Stimulated activated CD4-positive, alpha-beta T cell treated with anti-CD3 and anti-CD28 coated beads, Interleukin-12 subunit alpha, Interleukin-12 subunit beta, amount 100 ng/mL, for 24 hours (primary cell): ENCODE data around the gene HS6ST3.

ENCODE experiments used
- DNase-seq, 2 experiments: peaks; one replicate each; pipeline ENCODE4 v3.0.0-alpha.2; 2020; ENCODE audit warnings: low read depth in 2 of 2

The HS6ST3 gene

DNA sequence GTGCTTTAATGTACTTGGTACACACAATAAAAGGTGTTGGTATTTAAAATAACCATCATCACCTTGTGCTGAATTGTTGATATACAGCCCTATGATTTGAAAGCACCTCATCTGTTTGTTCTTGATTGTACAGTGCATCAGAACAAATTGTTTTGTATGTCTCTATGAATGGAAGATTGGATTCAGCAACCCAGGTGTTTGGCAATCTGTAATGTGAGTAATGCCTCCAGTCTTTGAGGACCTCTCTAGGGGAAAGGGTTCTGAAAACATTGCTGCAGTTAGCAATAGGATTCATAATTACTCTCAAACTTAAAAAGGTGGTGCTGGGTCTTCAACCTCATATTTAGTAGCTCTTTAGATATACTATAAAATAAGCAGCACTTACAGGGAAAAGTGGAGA, 562.6 kb downstream of the HS6ST3 start:
- no peak for DNase-seq

DNA sequence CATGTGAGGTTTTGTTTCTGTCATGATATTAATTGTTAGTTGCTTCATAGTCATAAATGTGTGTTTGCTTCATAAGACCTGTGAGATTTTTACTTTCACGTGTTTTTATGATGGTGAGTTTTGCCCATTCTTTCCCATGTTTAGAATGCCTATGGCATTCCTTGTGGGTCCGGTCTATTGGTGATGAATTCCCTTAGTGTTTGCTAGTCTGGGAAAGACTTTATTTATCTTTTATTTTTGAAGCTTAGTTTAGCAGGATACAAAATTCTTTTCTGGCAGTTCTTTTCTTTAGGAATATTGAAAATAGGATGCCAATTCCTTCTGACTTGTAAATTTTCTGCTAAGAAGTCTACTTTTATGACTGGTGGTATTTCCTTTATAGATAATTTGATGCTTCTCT, 571.7 kb downstream of the HS6ST3 start:
- no peak for DNase-seq

DNA sequence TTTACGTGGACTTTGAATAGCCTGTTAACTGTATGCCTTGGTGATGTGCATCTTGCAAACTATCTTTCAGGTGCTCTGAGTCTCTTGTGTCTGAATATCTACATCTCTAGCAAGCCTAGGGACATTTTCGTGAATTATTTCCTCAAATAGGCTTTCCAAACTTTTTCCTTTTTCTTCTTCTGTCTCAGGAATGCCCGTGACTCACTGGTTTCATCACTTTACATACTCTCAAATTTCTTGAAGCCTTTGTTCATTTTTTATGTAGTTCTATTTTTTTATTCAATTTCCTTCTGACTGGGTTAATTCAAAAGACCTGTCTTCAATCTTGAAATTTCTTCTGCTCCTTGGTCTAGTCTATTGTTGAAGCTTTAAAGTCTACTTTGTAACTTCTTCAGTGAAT, 572.1 kb downstream of the HS6ST3 start:
- no peak for DNase-seq

DNA sequence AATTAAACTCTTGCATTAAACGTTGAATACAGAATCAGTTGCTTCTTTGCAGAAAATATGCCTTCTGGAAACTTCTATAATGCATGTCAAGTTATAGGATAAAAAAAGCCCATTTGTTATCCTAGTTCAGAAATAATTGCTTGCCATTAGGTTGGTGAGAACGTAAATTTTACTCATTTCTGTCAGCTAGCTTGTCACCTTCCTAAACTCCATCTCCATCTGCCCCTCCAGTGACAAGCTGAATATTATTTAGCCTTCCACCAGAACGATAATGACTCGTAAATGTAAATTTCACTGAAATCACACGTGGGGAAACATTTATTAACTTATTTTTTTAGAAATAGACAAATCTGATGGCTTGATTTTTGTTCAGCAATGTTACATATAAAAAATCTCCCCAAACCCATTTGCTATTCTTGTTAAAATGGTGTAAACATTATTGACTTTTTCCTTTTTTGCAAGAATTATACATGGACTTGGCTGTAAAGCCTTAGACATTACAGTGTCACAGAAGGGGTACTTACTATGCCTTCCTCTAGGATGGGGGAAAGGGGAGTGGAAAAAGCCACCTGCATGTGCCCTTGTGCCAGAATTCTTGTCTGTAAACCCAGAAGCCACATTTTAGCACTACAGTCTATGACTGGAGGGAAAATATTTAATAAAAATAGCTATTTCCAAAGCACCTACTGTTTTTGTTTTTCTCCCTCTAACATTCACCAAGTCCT, 577.5 kb downstream of the HS6ST3 start:
- DNase-seq: no peak

DNA sequence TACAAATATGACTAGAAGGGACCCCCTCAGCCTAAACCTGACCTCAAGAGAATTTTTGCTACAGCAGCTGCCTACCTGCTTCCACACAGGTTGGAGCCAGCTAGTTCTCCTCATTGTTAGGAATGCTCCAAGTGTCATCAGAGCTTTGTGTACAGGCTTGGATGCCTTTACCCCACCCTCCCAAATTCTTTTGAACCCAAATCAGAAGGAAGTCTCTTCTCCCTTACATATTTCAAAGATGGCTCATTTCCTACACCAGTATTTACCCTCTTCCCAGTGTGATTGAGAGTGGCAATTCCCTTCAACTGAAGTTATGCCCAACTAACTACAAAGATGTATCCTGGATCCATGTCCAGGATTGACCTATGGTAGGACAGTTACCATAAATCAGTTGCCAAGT, 581.2 kb downstream of the HS6ST3 start:
- DNase-seq: no peak

DNA sequence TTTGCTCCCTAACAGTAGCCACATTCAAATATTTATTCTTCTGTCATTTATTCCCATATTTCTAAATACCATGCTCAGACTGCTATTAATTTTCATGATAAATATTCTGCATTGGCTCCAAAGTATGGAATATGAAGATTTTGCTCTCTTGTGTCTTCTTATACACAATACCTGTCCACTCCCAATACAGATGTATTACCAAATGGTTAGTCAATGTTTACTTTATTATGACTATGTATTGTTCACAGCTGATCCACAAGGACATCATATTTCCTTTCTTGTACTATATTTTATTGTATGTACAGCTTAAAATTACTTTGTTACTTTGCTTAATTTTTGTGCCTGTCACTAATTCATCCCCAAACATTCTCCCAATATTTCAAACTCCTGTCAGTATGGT, 582.1 kb downstream of the HS6ST3 start:
- DNase-seq: no peak

DNA sequence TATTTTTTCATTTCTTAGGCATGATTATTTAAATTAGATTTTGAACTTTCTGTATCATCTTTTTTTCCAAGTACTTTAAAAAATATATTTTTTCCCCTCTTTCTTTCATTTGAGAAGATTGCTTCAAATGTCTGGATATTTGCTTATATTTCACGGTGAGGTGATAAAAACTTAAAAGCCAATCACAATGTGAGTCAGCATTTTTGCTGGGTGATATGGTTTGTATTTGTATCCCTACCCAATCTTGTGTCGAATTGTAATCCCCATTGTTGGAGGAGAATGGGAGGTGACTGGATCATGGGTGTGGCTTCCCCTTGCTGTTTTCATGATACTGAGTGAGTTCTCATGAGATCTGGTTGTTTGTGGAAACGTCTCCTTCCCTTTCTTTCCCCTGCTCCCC, 583.9 kb downstream of the HS6ST3 start:
- DNase-seq: no peak

DNA sequence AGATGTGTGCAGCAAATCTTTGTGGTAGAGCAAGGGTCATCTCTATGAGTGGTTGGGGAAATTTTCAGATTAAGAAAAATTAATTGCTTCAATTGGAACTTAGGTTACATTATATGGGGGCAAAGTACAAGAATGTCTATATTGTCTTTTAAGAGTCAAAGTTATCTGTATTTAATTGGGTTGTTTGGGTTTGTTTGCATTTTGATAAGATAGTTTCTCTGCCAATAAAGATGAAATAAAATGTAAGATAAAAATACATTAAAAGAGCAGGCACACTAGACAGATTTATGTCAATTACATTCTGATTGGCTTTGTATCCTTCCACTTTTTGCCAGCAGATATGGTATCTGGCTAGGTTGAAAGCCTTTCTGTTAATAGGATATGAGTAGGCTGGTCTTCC, 587.1 kb downstream of the HS6ST3 start:
- no peak for DNase-seq

DNA sequence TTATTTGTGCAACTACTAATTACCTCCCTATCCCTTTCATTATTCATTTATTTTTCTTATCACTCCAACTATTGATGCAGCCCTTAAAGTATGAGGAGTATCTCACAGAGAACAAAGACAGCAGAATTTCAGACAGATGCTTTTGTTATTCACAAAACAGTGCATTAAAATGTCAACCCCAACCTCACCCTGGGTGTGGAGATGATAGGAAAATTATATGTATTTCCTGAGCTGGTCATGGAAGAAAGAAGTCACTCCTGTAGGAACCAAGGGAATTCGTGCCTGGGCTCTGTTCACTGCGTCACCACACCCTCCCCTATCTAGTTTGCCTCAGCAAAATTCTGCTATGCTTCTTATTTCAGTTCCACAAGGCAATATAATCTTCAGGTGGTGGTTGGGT, 588.9 kb downstream of the HS6ST3 start:
- DNase-seq: no peak

DNA sequence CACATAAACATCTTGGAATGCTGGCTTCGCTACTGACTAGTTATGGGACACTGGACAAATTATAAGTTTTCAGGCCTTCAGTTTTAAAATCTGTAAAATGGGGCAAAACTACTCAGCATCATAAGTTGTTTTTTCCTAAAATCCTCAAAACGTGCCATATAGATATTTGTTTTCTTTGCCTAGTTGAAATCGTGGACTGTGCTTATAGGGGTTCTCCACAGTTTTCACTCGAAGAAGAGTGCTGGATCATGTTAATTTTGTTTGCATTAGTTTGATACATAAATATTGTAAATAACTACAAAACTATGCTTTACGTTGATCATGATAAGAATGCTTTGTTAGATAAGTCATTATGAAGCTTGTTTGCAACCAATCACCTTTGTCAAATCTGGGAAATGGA, 591.0 kb downstream of the HS6ST3 start:
- DNase-seq: no peak

DNA sequence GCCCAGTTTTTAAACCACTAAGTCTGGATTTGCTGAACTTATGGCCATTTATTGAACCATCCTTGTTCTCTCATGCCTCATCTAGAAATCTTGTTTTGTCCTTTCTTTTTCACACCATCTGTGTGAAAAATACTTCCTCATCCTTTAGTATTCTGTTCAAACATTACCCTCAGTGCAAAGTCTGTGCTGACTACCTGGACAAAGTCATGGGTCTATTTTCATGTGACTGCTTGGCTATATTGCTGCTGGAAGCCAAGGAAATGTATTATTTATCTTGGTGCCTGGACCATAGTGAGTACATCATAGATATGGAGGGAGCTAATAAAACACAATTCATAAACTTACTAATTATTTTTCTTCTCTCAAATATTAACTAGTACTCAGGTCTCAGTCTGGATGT, 591.9 kb downstream of the HS6ST3 start:
- DNase-seq: no peak

DNA sequence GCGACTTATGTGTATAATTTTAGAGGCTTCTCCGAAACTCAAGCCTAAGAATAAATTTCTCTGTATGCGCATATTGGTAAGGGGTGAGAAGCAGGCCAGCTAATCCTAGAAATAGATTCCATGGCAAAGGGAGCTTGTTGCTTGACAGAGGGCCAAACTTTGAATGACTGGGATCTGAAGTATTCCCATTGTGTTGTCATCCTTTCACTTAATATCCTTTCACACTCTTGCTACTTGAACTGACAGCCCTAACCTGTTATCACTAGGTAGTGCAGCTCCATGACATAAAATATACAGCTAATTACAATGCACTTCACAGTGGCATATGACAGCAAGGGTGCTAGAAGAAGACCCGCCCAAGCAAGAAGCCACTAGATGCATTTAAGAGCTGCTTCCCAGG, 594.6 kb downstream of the HS6ST3 start:
- DNase-seq: no peak

DNA sequence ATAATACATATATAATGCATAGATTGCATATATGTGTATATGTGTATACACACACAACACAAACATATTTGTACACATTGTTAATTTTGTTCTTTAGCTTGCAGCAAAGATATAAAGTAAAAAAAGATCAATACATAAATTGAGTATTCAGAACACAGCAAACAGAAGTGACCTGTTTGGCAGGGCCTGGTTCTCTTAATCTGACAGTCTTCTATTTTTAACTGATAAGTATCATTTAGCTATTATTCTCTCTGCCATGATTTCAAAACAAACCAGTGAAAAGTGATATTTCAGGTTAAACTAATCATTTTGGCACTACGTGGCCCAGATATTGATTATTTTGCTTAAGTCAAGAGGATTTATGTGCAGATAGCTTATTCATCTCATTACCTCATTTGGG, 595.0 kb downstream of the HS6ST3 start:
- DNase-seq: no peak

DNA sequence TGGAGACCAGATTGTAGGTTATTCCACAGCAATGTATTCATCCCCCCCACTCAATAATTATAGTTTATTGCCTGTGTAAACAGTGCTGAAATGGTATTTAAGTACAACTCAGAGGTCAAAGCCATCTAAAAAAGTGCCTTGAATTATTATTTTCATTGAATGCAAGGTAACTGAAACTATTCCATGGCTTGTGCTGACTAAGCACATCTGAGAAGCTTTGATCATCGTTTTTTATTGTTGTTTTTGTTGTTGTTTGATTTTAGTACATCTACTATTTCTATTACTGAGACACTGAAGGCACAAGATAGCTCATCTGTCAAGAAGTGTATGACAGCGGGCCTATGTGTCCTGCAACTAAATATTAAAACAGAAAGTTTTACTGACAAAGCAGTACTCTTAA, 596.4 kb downstream of the HS6ST3 start:
- DNase-seq: no peak

DNA sequence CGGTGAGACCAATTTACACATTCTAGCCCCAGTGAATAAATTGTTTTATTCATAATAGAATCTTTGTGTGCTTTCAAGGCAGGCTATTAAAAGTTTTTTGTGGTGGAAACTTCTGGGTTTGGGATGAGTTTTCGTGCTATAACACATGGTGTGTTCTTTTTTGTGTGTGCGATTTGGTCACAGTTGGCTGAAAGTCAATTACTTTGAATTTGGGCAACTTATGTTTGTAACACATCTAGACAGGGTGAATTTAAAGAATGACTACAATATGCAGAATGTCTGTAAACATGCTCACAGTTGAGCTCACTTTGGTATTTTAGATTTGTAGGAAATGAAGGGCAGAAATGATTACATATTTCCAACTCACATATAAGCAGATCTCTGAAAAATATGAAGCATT, 597.3 kb downstream of the HS6ST3 start:
- DNase-seq: no peak

DNA sequence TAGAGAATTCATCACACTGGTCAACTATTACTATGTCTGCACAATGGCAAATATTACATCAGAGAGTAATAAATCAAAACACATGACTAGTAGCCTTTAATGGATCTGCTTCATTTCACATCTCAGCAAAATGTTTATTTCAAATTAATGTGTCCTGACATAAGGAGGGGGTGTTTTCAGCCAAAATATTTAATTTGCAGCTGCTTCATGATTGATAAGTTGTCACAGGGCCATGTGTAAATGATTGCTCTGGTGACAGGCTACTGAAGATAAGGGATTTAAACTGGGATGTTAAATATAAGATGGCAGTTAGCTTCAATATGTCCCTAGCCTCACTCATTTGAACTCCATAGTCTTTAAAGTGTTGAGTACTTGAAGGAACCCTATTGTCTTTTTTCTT, 601.1 kb downstream of the HS6ST3 start:
- no peak for DNase-seq

DNA sequence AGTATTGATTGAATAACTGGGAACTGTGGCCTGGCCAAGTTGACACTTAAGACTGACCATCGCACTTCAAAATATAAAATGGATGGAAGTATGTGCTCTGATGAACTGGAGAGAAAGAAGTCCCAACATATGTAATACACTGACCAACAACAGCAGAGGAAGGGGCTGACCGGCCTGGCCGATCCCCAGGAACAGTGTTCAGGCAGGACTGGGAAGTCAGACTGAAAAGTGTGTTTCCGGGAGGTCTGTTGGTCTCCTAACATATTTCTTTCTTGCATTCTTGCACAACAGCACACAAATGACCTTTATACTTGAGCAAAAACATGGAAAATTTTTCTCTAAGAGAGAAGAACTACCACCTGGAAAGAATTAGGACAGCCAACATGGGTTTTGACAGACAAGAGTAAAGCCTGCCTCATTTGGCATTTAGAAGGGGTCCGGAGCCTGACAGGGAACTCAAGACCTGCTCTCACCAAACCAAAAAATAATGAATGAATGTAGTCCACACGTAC, 606.5 kb downstream of the HS6ST3 start:
- no peak for DNase-seq

DNA sequence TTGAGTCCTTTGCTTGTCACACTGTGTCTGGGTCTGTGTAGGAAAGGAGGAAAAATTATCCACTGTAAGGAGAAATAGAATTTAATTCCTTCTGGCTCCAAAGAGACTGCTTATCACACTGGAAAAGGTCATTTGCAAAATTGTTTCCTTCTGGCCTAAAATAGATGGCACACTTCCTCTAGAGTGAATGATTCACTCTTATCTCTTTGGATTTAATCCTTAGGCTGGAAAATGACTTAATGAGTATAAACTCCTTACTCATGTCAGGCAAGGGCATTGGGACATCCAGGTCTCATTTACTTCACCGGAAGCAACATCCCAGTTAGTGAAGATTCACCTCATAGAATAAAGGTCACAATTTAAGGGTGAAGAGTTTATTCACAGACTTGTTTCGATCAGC, 610.8 kb downstream of the HS6ST3 start:
- no peak for DNase-seq

DNA sequence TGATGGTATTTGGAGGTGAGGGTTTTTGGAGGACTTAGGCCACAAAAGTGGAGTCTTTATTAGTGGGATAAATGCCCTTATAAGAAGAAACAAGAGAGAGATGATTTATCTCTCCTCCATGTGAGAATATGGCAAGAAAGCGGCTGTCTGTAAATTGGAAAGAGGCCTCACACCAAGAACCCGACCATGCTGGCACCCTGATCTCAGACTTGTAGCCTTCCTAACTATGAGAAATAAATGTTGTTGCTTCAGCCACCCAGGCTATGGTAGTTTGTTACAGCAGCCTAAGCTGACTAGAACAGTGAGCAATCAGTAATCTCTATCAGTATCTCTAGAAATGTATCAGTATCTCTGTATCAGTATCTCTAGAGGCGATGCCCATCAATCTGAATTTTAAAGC, 617.2 kb downstream of the HS6ST3 start:
- no peak for DNase-seq

DNA sequence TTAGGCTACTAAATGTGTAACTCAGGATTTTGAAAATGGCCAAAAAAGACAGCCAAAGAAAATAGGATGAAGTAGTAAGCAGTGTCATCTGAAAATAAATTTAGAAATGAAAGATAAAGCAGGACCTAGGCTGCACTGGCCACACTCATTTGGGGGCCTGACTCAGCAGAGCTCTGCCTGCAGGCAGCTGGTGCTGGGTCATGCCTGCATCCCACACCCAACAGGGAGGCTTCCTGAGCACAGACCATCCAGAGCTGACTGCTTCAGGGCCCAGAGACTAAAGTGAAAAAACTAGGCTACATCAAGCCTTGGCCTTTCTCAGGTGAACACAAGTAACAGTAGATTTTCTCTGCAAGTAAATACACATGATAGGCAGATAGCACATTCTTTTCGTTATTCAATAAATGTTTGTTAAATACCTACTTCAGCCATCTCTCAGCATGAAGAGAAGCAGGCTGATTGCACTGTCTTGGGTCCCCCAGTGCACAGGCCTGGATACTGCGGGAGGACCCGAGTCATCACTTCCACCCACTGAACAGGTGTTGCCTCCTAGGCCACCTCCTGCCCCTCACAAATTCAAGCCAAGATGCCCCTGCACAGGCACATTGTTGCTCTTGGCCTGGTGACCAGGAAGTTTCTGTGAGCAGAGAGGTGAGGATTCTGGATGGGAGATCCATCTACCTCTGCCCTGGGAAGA, 620.4 kb downstream of the HS6ST3 start:
- no peak for DNase-seq

DNA sequence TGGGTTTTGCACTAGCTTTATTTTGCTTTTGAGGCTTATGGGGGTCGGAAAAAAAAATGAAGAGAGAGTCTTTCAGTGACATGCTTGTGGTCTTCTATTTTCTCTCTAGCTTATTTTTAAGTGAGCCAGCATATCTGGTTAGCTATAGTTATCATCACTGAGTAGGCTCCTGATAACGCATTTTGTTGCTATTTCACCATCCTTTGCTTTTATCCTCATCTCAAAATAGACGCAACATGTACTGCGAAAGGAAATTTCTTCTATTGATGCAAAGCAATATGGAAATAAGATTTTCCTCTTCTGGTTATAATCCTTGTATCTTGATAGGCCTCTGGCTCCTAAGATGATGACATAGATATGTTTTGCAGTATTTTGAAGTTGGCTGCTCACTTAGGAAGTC, 630.5 kb downstream of the HS6ST3 start:
- DNase-seq: no peak

DNA sequence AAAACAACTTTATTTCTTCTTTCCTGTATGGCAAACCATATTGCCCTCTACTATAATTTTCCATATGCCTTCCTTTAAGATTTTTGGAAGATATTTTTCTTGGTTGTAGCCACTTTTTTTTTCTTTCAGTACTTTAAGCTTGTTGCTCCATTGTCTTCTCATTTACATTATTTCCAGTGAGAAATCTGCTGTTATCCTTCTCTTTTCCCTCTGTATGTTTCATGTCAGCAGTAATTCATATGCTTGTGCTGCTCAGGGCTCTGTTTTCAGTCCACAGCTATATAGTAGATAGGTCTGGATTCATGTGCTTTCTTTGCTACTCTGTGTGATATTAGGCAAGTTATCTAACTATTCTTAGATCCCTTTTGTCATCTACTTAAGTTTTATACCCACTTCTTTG, 636.7 kb downstream of the HS6ST3 start:
- DNase-seq: no peak

DNA sequence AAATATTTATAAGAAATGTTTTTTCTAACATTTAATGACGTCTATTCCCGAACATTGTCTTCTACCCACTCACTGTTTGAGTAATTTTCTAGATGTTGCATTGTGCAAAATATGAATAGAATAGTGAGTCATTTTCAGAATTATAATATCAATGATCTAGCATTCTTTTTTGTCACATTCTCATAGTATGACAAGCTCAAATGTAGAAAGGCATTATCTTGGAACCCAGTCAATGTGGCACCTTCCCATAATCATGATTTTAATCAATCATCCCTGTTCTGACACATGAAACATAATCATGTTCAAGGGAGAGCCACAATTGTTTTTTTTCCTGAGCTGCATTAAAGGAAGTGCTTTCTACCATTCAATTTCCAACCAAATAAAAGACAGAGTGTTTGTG, 638.6 kb downstream of the HS6ST3 start:
- DNase-seq: no peak

DNA sequence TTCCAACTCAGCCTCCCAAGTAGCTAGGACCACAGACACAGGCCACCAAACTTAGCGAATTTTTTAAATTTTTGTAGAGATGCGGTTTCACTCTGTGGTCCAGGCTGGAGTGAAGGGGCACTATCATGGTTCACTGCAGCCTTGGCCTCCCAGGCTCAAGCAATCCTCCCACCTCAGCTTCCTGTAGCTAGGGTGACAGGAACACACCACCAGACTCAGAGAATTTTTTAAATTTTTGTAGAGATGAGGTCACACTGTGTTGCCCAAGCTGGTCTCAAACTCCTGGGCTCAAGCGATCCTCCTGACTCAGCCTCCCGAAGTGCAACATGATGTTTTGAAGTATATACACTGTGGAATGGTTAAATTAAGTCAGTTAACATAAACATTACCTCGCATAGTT, 640.8 kb downstream of the HS6ST3 start:
- no peak for DNase-seq
